IPS-18a (cell line): ENCODE measurements around the gene EML4.

ENCODE experiments used
- H3K27ac ChIP-seq: one replicate; pipeline ENCODE4 v1.5.1; 2013; ENCODE audit warnings: low read length
- H3K27me3 ChIP-seq: one replicate; pipeline ENCODE4 v1.6.1; 2013; ENCODE audit warnings: mild to moderate bottlenecking, low read length; ENCODE audit not compliant: control insufficient read depth, insufficient read depth
- H3K36me3 ChIP-seq: one replicate; pipeline ENCODE4 v1.6.1; 2013; ENCODE audit warnings: low read depth, low read length; ENCODE audit not compliant: control insufficient read depth
- H3K4me1 ChIP-seq: one replicate; pipeline ENCODE4 v1.6.1; 2013; ENCODE audit warnings: low read depth, low read length; ENCODE audit not compliant: control insufficient read depth
- H3K4me3 ChIP-seq: one replicate; pipeline ENCODE4 v1.5.1; 2013; ENCODE audit warnings: low read length
- H3K9ac ChIP-seq: one replicate; pipeline ENCODE4 v1.6.1; 2013; ENCODE audit warnings: mild to moderate bottlenecking, low read length, moderate library complexity
- H3K9me3 ChIP-seq: one replicate; pipeline ENCODE4 v1.6.1; 2013; ENCODE audit warnings: low read depth, low read length; ENCODE audit not compliant: control insufficient read depth

Gene EML4

GRCh38 chr2:42321452-42322064, 152.4 kb downstream of the EML4 start:
- Histone ChIP-seq H3K27ac (no peak overlapping the region), H3K9ac (no peak overlapping the region), H3K9me3 (no peaks in the 10 kb centered on the region), H3K36me3 (peaks cover 30% of the 10 kb centered on the region), H3K4me3 (no peak overlapping the region), H3K27me3 (no peaks in the 10 kb centered on the region), H3K4me1 (no peaks in the 10 kb centered on the region)

DNA sequence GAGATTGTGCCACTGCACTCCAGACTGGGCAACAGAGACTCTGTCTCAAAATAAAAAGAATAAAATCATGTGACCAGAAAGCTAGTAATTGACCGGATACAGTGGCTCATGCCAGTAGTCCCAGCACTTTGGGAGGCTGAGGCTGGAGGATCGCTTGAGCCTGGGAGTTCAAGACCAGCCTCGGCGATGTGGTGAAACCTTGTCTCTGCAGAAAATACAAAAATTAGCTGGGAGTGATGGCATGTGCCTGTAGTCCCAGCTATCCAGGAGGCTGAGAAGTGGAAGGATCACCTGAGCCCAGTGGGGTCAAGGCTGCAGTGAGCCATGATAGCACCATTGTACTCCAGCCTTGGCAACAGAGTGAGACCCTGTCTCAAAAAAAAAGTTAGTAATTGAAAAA, 155.1 kb downstream of the EML4 start:
- Histone ChIP-seq H3K4me3 (no peak overlapping the region), H3K27me3 (no peaks in the 10 kb centered on the region), H3K27ac (no peak overlapping the region), H3K9ac (no peak overlapping the region), H3K9me3 (no peaks in the 10 kb centered on the region), H3K4me1 (no peaks in the 10 kb centered on the region), H3K36me3 (peaks cover 16% of the 10 kb centered on the region)

- Histone ChIP-seq H3K9me3 (no peaks in the 10 kb centered on the region), H3K9ac (no peak overlapping the region), H3K27ac (no peak overlapping the region), H3K4me3 (no peak overlapping the region), H3K4me1 (no peaks in the 10 kb centered on the region), H3K36me3 (peaks cover 20% of the 10 kb centered on the region), H3K27me3 (no peaks in the 10 kb centered on the region)
These were observed 155.8 kb downstream of the EML4 start for GRCh38 chr2:42324949-42325348.

GRCh38 chr2:42325609-42326008, 156.5 kb downstream of the EML4 start:
- no peak overlapping the region for H3K4me3 ChIP-seq
- H3K36me3 ChIP-seq, result peaks cover 26% of the 10 kb centered on the region
- H3K9ac ChIP-seq, result no peak overlapping the region
- H3K9me3 ChIP-seq, result no peaks in the 10 kb centered on the region
- no peaks in the 10 kb centered on the region for H3K4me1 ChIP-seq
- H3K27me3 ChIP-seq, result no peaks in the 10 kb centered on the region
- H3K27ac ChIP-seq, result no peak overlapping the region

- Histone ChIP-seq H3K27me3 (no peaks in the 10 kb centered on the region), H3K4me1 (no peaks in the 10 kb centered on the region), H3K9ac (no peak overlapping the region), H3K36me3 (peaks cover 38% of the 10 kb centered on the region), H3K4me3 (no peak overlapping the region), H3K27ac (no peak overlapping the region), H3K9me3 (no peaks in the 10 kb centered on the region)
These were observed 158.0 kb downstream of the EML4 start for GRCh38 chr2:42327125-42327524.

GRCh38 chr2:42328148-42328833, 159.1 kb downstream of the EML4 start:
- no peaks in the 10 kb centered on the region for H3K27me3 ChIP-seq
- H3K4me3 ChIP-seq, result no peak overlapping the region
- H3K4me1 ChIP-seq, result no peaks in the 10 kb centered on the region
- peaks cover 48% of the 10 kb centered on the region for H3K36me3 ChIP-seq
- H3K9ac ChIP-seq, result no peak overlapping the region
- H3K27ac ChIP-seq, result no peak overlapping the region
- no peaks in the 10 kb centered on the region for H3K9me3 ChIP-seq

DNA sequence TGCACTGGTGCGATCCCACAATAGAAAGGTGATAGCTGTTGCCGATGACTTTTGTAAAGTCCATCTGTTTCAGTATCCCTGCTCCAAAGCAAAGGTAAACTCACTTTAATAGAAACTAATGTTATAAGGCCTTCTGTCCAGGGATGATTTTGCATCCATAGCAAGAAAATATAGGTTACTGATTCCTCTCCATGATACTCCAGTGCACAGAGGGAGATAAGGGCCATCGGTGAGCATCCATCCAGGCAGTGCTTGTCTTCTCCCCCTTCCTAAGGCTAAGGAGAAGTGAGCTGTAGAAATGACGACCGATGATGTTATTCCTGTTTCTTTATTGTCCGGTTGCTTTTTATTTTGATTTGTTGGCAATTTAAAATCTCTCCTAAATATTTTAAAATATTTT, 159.8 kb downstream of the EML4 start:
- Histone ChIP-seq H3K36me3 (peaks cover 52% of the 10 kb centered on the region), H3K4me1 (no peaks in the 10 kb centered on the region), H3K4me3 (no peak overlapping the region), H3K9me3 (no peaks in the 10 kb centered on the region), H3K27ac (no peak overlapping the region), H3K9ac (no peak overlapping the region), H3K27me3 (no peaks in the 10 kb centered on the region)

DNA sequence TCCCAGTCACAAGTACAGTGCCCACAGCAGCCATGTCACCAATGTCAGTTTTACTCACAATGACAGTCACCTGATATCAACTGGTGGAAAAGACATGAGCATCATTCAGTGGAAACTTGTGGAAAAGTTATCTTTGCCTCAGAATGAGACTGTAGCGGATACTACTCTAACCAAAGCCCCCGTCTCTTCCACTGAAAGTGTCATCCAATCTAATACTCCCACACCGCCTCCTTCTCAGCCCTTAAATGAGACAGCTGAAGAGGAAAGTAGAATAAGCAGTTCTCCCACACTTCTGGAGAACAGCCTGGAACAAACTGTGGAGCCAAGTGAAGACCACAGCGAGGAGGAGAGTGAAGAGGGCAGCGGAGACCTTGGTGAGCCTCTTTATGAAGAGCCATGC, 160.6 kb downstream of the EML4 start:
- no peaks in the 10 kb centered on the region for H3K4me1 ChIP-seq
- peaks cover 55% of the 10 kb centered on the region for H3K36me3 ChIP-seq
- no peaks in the 10 kb centered on the region for H3K27me3 ChIP-seq
- H3K4me3 ChIP-seq, result no peak overlapping the region
- no peaks in the 10 kb centered on the region for H3K9me3 ChIP-seq
- H3K27ac ChIP-seq, result no peak overlapping the region
- no peak overlapping the region for H3K9ac ChIP-seq

GRCh38 chr2:42331569-42332284, 162.6 kb downstream of the EML4 start:
- Histone ChIP-seq H3K27ac (no peak overlapping the region), H3K9me3 (no peaks in the 10 kb centered on the region), H3K9ac (no peak overlapping the region), H3K36me3 (peaks cover 51% of the 10 kb centered on the region), H3K4me1 (no peaks in the 10 kb centered on the region), H3K27me3 (no peaks in the 10 kb centered on the region), H3K4me3 (no peak overlapping the region)

GRCh38 chr2:42332575-42332974, 163.4 kb downstream of the EML4 start:
- H3K4me1 ChIP-seq, result no peaks in the 10 kb centered on the region
- no peak overlapping the region for H3K27ac ChIP-seq
- peaks cover 51% of the 10 kb centered on the region for H3K36me3 ChIP-seq
- H3K27me3 ChIP-seq, result no peaks in the 10 kb centered on the region
- H3K4me3 ChIP-seq, result no peak overlapping the region
- H3K9me3 ChIP-seq, result no peaks in the 10 kb centered on the region
- no peak overlapping the region for H3K9ac ChIP-seq

DNA sequence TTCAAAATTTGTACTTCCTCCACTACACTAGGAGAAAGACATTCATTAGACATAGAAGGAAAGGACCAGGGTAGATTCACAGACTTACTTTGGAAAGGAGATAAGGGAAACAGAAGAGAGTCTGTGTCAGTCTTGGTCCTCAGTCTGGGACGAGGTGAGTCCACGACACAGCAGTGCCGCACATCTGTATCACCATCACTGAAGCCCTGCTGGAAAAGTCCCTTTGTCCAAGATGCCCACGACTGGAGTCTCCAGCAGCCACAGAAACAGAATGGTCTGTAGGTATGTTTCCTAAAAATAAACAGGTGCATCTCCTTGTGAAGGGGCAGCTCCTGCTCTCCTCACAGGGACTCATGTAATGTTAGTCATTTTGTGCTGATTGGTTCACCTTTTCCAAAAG, 164.4 kb downstream of the EML4 start:
- no peak overlapping the region for H3K4me3 ChIP-seq
- no peaks in the 10 kb centered on the region for H3K27me3 ChIP-seq
- H3K9ac ChIP-seq, result no peak overlapping the region
- no peaks in the 10 kb centered on the region for H3K4me1 ChIP-seq
- H3K36me3 ChIP-seq, result peaks cover 51% of the 10 kb centered on the region
- H3K27ac ChIP-seq, result no peak overlapping the region
- no peaks in the 10 kb centered on the region for H3K9me3 ChIP-seq

DNA sequence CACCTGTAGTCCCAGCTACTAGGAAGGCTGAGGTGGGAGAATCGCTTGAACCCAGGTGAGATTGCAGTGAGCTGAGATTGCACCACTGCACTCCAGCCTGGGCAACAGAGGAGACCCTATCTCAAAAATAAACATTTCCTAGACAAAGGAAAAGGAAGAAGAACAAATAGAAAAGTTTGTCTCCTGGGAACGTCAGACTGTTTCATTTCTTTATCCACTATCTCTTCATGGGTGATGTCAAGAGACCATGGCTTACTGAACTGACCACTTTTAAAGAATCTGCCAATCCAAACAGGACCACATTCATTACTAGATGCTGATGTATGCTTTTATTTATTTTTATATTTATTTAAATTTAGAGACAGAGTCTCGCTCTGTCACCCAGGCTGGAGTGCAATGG, 165.1 kb downstream of the EML4 start:
- no peaks in the 10 kb centered on the region for H3K9me3 ChIP-seq
- H3K27ac ChIP-seq, result no peak overlapping the region
- H3K36me3 ChIP-seq, result peaks cover 47% of the 10 kb centered on the region
- H3K4me3 ChIP-seq, result no peak overlapping the region
- no peaks in the 10 kb centered on the region for H3K27me3 ChIP-seq
- no peak overlapping the region for H3K9ac ChIP-seq
- H3K4me1 ChIP-seq, result no peaks in the 10 kb centered on the region
